ENCODE measurements around the gene POLD1.

DNA sequence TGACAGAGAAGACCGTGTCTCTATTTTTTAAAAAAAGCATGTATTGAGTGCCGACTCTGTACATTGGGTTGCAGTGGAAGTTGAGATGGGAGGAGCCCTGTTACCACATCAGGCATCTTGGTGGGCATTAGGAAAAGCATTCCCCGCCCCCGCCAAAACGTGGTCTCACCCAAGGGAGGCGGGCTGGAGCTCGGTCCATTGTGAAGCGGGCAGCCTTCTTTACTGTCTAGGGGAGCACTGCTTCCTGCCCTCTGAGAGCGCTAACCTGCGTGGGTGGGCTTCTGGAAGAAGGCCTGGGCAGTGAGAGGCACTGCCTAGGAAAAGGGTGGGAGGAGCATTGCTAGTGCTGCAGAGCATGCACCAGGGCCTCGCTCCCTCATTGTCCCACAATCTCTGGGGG, 4.0 kb upstream of the POLD1 start:
- TF ChIP-seq, protein P1, sequence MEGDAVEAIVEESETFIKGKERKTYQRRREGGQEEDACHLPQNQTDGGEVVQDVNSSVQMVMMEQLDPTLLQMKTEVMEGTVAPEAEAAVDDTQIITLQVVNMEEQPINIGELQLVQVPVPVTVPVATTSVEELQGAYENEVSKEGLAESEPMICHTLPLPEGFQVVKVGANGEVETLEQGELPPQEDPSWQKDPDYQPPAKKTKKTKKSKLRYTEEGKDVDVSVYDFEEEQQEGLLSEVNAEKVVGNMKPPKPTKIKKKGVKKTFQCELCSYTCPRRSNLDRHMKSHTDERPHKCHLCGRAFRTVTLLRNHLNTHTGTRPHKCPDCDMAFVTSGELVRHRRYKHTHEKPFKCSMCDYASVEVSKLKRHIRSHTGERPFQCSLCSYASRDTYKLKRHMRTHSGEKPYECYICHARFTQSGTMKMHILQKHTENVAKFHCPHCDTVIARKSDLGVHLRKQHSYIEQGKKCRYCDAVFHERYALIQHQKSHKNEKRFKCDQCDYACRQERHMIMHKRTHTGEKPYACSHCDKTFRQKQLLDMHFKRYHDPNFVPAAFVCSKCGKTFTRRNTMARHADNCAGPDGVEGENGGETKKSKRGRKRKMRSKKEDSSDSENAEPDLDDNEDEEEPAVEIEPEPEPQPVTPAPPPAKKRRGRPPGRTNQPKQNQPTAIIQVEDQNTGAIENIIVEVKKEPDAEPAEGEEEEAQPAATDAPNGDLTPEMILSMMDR (conservative IDR thresholded peaks at IDR 0.05; ENCODE audit: low read length): no peak
- TF ChIP-seq EZH2phosphoT487 (IDR thresholded peaks at IDR 0.05; ENCODE audit: borderline replicate concordance, low read depth, low read length): no peak

Data from OCI-LY7 (cell line).